Activated B cell treated with CpG ODN at 0.5 μM for 24 hours (primary cell): ENCODE data around the gene LDLRAD1. TPM values are rescaled to one million over a fixed set of nuclear protein-coding genes. Genes with fewer than 3 reads are reported as not detected.

Source experiments
- ATAC-seq: fragments of 200-7000 bp; cut with Tn5 transposase; one replicate; pipeline ENCODE4 v1.10.0; 2021; ENCODE audit warnings: low read depth, mild to moderate bottlenecking, moderate library complexity
- CTCF ChIA-PET: fragments of 350-600 bp; sonication (Branson Sonifier 250); formaldehyde crosslinking; loops from one replicate; lab custom pipeline; 2021; ENCODE audit warnings: antibody characterized with exemption; lab: Charles Lee
- POLR2A ChIA-PET: fragments of 350-600 bp; sonication (Branson Sonifier 250); formaldehyde crosslinking; loops from one replicate; lab custom pipeline; 2021; ENCODE audit warnings: antibody characterized with exemption; lab: Charles Lee
- DNase-seq: peaks from one replicate; pipeline ENCODE4 v3.0.0; 2022
- H3K27ac Mint-ChIP-seq: one replicate; pipeline ENCODE4 v1.8.0; 2020; ENCODE audit warnings: mixed read lengths
- H3K27me3 Mint-ChIP-seq: one replicate; pipeline ENCODE4 v1.8.0; 2021; ENCODE audit warnings: mixed read lengths
- H3K36me3 Mint-ChIP-seq: one replicate; pipeline ENCODE4 v1.8.0; 2021; ENCODE audit warnings: low read depth, mixed read lengths
- H3K4me1 Mint-ChIP-seq: one replicate; pipeline ENCODE4 v1.8.0; 2021; ENCODE audit warnings: mixed read lengths
- H3K4me3 Mint-ChIP-seq: one replicate; pipeline ENCODE4 v1.8.0; 2020; ENCODE audit warnings: mild to moderate bottlenecking, mixed read lengths
- H3K9me3 Mint-ChIP-seq: one replicate; pipeline ENCODE4 v1.8.0; 2020; ENCODE audit warnings: mixed read lengths
- CTCF ChIP-seq: fragments of 200-600 bp; IDR thresholded peaks from one replicate; pipeline ENCODE4 v1.8.0; 2022; ENCODE audit warnings: antibody characterized with exemption, mild to moderate bottlenecking
- intact Hi-C: fragments of 100-400 bp; cut with micrococcal nuclease; formaldehyde crosslinking; loops from one replicate; pipeline ENCODE4 v1.15.1; 2024
- total RNA-seq: library from RNA; stranded (reverse); gene quantifications from 2 replicates; pipeline ENCODE4 v1.2.3, GENCODE V29; 2022

LDLRAD1 gene
- total RNA-seq, 1 donor from 2014 or later: not detected

DNA sequence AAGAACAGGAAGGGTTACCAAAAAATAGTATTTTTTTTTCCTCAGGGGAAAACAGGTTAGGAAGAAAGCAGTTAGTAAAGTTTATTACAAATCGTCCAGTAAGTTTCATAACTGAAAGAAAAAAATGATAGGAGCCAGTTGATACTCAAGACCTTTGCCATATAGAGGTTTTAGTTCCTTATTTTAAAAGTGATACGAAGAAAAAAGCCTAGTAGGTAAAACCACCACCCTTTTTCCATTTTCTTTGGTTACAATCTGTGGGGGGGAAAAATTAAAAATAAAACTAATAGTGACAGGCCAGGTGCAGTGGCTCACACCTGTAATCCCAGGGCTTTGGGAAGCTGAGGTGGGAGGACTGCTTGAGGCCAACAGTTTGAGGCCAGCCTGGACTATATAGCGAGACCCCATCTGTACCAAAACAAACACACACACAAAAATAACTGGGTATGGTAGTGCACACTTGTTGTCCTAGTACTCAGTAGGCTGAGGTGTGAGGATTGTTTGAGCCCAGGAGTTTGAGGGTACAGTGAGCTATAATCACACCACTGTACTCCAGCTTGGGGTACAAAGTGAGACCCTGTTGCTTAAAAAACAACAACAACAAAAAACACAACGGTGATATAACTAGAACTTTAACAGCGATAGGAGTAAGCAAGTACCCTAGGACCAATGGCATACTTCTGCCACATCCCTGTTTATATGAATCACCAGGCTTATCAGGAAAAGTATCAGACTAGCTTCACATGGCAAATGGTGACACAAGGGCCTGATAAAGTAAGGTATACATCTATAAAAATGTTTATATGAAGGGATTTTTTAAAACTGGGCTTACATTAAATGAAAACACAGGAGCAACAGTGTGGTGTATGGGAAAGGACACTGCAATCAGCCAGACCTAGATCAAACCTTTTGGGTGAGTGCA, 29.7 kb upstream of the LDLRAD1 start:
- Mint-ChIP-seq H3K4me3 (peak overlapping the region; percentile 61), H3K9me3 (no peaks in the 10 kb centered on the region), H3K27ac (peak overlapping the region; percentile 77), H3K36me3 (peaks cover 30% of the 10 kb centered on the region), H3K27me3 (no peaks in the 10 kb centered on the region), H3K4me1 (peaks cover 40% of the 10 kb centered on the region)
- intact Hi-C loops: no loop called here
- ChIA-PET POLR2A (interaction anchor here (0.6 kb wide), 1 partner anchor 1495 kb away, joined by 7 read pairs; the partner anchor contains the start of gene TUT4), CTCF (interaction anchor here (0.6 kb wide), 1 partner anchor 187 kb away, joined by 3 read pairs; no protein-coding TSS in a partner anchor)
- no peak for TF ChIP-seq CTCF
- no peak for DNase-seq
- peak; percentile 69 for ATAC-seq

DNA sequence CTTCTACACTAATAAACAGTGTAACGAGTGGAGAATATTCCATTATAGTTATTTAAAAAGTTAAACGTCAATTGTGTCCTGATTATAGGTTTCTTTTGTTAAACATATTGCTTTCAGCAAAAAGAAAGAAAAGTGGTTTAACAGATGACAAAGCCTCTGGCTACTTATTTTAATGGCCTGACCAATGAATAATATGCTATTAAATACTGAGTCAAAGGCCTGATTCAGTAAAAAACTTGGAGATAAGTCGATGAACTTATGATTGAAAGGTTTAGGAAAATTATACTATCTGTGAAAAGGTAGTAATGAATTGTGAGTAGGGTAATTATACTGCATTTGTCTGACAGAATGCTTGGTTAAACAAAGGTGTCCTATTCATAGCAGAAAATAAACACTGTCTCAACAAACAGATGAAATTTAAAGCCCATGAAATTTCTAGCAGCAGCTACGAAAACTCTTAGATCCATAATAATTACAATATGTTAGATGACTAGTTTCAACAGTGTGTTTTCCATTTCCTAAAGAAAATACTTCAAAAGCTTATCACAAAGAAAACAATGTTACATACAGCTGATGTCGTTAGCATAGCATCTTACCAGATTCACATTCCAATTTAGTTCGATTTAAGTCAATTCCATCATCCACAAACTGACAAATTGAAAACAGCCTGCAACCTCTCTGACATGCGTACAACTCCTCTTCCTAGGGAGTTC, 28.8 kb upstream of the LDLRAD1 start:
- peak overlapping the region; percentile 61 for H3K4me3 Mint-ChIP-seq
- no peaks in the 10 kb centered on the region for H3K27me3 Mint-ChIP-seq
- no peak for TF ChIP-seq CTCF
- H3K9me3 Mint-ChIP-seq: no peaks in the 10 kb centered on the region
- peaks cover 39% of the 10 kb centered on the region for H3K36me3 Mint-ChIP-seq
- peak overlapping the region; percentile 77 for H3K27ac Mint-ChIP-seq
- peaks cover 40% of the 10 kb centered on the region for H3K4me1 Mint-ChIP-seq
- DNase-seq: no peak
- POLR2A ChIA-PET: no interaction called here
- ATAC-seq: no peak
- CTCF ChIA-PET: no interaction called here
- intact Hi-C loops: no loop called here

DNA sequence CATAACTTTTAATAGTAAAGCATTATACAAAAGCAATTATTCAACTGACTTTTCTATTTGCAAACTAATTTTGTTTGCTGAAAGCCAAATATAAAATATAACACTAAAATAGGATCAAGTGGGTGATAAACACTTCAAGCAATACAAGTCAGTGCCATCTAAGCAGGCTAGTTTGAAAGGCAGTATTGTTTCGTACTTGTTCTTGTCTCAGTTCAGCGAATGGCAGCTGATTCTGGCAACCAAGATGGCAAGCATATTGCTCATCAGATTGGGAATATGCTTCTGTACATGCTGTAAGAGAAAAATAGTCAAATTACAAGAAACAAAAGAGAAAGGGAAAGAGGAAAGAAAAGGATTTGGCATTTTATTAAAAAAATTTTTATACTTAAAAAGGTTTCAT, 27.5 kb upstream of the LDLRAD1 start:
- intact Hi-C loops: no loop called here
- Mint-ChIP-seq H3K27me3 (no peaks in the 10 kb centered on the region), H3K27ac (no peak overlapping the region), H3K9me3 (no peaks in the 10 kb centered on the region), H3K4me3 (no peak overlapping the region), H3K36me3 (peaks cover 51% of the 10 kb centered on the region), H3K4me1 (peaks cover 38% of the 10 kb centered on the region)
- no peak for DNase-seq
- ChIA-PET CTCF (no interaction called here), POLR2A (no interaction called here)
- TF ChIP-seq CTCF: no peak
- ATAC-seq: no peak

DNA sequence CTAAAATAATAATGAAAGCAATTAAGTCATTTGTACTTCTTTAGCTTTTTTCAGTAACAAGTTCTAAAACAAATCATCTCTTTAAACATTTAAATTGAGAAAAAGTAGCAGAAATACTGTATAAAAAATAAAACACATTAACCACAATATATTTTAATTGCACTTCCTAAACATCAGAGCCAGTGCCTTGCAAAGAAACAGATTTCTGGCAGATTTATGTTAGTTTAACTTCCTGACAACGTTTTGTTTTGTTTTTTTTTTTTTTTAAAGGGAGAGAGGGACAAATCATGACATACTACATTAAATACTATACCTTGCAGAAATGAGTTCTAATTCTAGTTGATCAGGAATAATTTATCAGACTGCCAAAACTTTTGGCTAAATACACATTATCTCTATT, 23.8 kb upstream of the LDLRAD1 start:
- POLR2A ChIA-PET: interaction anchor here (2.1 kb wide), 1 partner anchor 11 kb away, joined by 5 read pairs; the partner anchor contains the start of genes TCEANC2 and TMEM59
- ATAC-seq (no peak), DNase-seq (no peak)
- Mint-ChIP-seq H3K9me3 (no peaks in the 10 kb centered on the region), H3K4me3 (no peak overlapping the region), H3K27me3 (no peaks in the 10 kb centered on the region), H3K36me3 (peaks cover 67% of the 10 kb centered on the region), H3K27ac (no peak overlapping the region), H3K4me1 (peaks cover 13% of the 10 kb centered on the region)
- intact Hi-C loops: no loop called here
- CTCF ChIA-PET: no interaction called here
- TF ChIP-seq CTCF: no peak

GRCh38 chr1:54037476-54037875, 19.5 kb upstream of the LDLRAD1 start:
- intact Hi-C loops: no loop called here
- no peak for TF ChIP-seq CTCF
- no peak for DNase-seq
- Mint-ChIP-seq H3K9me3 (no peaks in the 10 kb centered on the region), H3K27me3 (no peaks in the 10 kb centered on the region), H3K27ac (no peak overlapping the region), H3K4me3 (no peak overlapping the region), H3K36me3 (peaks cover 70% of the 10 kb centered on the region), H3K4me1 (peaks cover under 1% of the 10 kb centered on the region)
- ATAC-seq: no peak
- ChIA-PET CTCF (no interaction called here), POLR2A (no interaction called here)
